Measurements from ENCODE around the gene SPRY4. TPM values are rescaled to one million over a fixed set of nuclear protein-coding genes. Genes with fewer than 3 reads are reported as not detected.

The SPRY4 gene
- total and polyA plus RNA-seq, 2 of the 13 experiments (the other 11 are each of a cell fraction or from before 2014, with no cell fraction given) = 8.9 to 17.8 TPM

GRCh38 chr5:142324871-142325724 lies at the start of gene SPRY4 (continued):
- TF ChIP-seq ZNF598 (CRISPR knock-in tag; IDR thresholded peaks at IDR 0.05; ENCODE audit: borderline replicate concordance) (no peak), ZNF563 (CRISPR knock-in tag; IDR thresholded peaks at IDR 0.05) (no peak), ZNF761 (CRISPR knock-in tag; conservative IDR thresholded peaks at IDR 0.05) (no peak), GABPB1 (CRISPR knock-in tag; IDR thresholded peaks at IDR 0.05) (peak; percentile 33; the same call in 1 of the 2 replicates), ISL2 (CRISPR knock-in tag; IDR thresholded peaks at IDR 0.05) (peak; percentile 54; the same call in 1 of the 2 replicates), TBX2 (CRISPR knock-in tag; IDR thresholded peaks at IDR 0.05; ENCODE audit: borderline replicate concordance) (no peak; the same call in 1 of the 2 replicates), POLR2AphosphoS5 (IDR thresholded peaks at IDR 0.05; ENCODE audit: low read depth, low read length) (peak; percentile 98), ZNF260 (CRISPR knock-in tag; IDR thresholded peaks at IDR 0.05; ENCODE audit: borderline replicate concordance, low read depth) (no peak), ATM (IDR thresholded peaks at IDR 0.05; ENCODE audit: borderline replicate concordance) (no peak), NR1H2 (CRISPR knock-in tag; IDR thresholded peaks at IDR 0.05; ENCODE audit: borderline replicate concordance, low read depth) (no peak), ZNF180 (CRISPR knock-in tag; IDR thresholded peaks at IDR 0.05; ENCODE audit: borderline replicate concordance, low read depth) (no peak), CEBPG (CRISPR knock-in tag; IDR thresholded peaks at IDR 0.05) (peak; percentile 100), XRCC5 (optimal IDR thresholded peaks at IDR 0.05; ENCODE audit: low read length) (no peak), ZNF512 (CRISPR knock-in tag; IDR thresholded peaks at IDR 0.05) (no peak), ZBTB43 (CRISPR knock-in tag; conservative IDR thresholded peaks at IDR 0.05) (no peak; the same call in 1 of the 2 replicates), SPEN (CRISPR knock-in tag; IDR thresholded peaks at IDR 0.05; ENCODE audit: low read depth) (peak; percentile 81; the same call in 1 of the 2 replicates), ZNF34 (CRISPR knock-in tag; IDR thresholded peaks at IDR 0.05; ENCODE audit: borderline replicate concordance) (no peak), ATF3 (CRISPR knock-in tag; IDR thresholded peaks at IDR 0.05) (peak; percentile 58), ZNF446 (CRISPR knock-in tag; IDR thresholded peaks at IDR 0.05) (peak; percentile 13; the same call in 1 of the 2 replicates), ZNF30 (CRISPR knock-in tag; IDR thresholded peaks at IDR 0.05) (no peak), TFDP1 (CRISPR knock-in tag; IDR thresholded peaks at IDR 0.05; ENCODE audit: borderline replicate concordance) (peak; percentile 83; the same call in 1 of the 2 replicates), ZNF800 (CRISPR knock-in tag; IDR thresholded peaks at IDR 0.05) (peak; percentile 74), SMARCE1 (IDR thresholded peaks at IDR 0.05; ENCODE audit: borderline replicate concordance) (no peak), ZSCAN31 (CRISPR knock-in tag; IDR thresholded peaks at IDR 0.05; ENCODE audit: low read depth) (peak; percentile 81; the same call in 1 of the 2 replicates)

Measured in HepG2 (cell line).